GM19351 (cell line): ENCODE results near the gene MAFG.

Experiments used
- ATAC-seq: cut with Tn5 transposase; IDR thresholded peaks from one replicate; pipeline ENCODE4 v1.9.1; 2021; ENCODE audit warnings: mild to moderate bottlenecking, moderate library complexity; ENCODE audit not compliant: unreplicated experiment

Gene MAFG

GRCh38 chr17:81927653-81928543 is at the start of gene MAFG:
Gene MAFG, minus strand, starts transcription at chr17:81927735. Its CDS starts 4,550 bp downstream, at chr17:81923185.
- ATAC-seq = peak; percentile 59

GRCh38 chr17:81976332-81977210 is 49.0 kb upstream of the MAFG start:
- peak; percentile 13 for ATAC-seq

GRCh38 chr17:81973432-81973831 is 45.9 kb upstream of the MAFG start:
- no peak for ATAC-seq

- no peak for ATAC-seq
Observed at GRCh38 chr17:81968850-81969812, 41.6 kb upstream of the MAFG start.

GRCh38 chr17:81968396-81968745 is 40.8 kb upstream of the MAFG start:
- no peak for ATAC-seq

GRCh38 chr17:81967533-81968395 is 40.2 kb upstream of the MAFG start:
- ATAC-seq = no peak

- ATAC-seq = no peak
Observed at GRCh38 chr17:81967244-81967532, 39.7 kb upstream of the MAFG start.

GRCh38 chr17:81966343-81967243 is 39.1 kb upstream of the MAFG start:
- ATAC-seq = no peak

- ATAC-seq = no peak
Observed at GRCh38 chr17:81964081-81964849, 36.7 kb upstream of the MAFG start.

DNA sequence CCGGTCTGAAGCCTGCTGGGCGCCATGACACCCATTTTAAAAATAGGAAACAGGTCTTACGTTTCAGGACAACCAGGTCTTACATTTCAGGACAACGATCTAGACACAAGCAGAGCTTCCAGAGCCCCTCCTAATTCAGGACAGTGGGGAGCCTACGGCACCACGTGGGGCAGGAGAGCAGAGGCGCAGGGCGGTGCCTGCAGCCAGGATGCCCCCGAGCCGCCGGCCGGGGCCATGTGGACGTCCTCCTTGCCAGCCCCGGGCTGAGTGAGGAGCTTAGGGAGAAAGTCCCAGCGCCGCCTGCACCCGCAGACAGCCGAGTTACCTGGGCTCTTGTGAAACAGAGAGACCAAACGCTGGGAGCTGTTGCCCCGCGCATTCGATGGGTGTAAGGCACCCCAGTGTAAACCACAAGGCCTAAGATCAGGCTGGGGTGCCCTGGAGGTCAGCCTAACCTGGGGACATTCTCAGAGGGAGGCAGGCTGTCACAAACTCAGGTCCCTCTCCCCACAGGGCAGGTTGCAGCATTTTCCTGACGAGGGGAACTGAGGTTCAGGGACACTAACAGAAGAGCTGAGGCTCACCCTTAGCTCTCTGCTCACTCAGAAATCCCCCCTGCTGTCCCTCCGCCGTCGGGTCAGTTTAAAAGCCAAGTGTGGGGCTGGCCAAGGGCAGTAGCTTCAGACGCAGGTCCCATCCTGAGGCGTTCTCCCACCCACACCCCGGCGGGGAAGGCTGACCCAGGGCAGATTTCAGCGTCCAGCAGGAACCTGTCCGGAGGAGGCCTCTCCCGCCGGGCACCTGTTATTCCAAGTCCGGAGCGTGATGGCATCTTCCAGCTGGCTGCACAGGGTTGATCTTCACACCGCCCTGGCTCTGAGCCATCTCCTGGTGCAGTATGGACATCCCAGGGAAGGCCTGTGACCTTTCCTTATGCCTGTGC is 35.2 kb upstream of the MAFG start:
- ATAC-seq = no peak

DNA sequence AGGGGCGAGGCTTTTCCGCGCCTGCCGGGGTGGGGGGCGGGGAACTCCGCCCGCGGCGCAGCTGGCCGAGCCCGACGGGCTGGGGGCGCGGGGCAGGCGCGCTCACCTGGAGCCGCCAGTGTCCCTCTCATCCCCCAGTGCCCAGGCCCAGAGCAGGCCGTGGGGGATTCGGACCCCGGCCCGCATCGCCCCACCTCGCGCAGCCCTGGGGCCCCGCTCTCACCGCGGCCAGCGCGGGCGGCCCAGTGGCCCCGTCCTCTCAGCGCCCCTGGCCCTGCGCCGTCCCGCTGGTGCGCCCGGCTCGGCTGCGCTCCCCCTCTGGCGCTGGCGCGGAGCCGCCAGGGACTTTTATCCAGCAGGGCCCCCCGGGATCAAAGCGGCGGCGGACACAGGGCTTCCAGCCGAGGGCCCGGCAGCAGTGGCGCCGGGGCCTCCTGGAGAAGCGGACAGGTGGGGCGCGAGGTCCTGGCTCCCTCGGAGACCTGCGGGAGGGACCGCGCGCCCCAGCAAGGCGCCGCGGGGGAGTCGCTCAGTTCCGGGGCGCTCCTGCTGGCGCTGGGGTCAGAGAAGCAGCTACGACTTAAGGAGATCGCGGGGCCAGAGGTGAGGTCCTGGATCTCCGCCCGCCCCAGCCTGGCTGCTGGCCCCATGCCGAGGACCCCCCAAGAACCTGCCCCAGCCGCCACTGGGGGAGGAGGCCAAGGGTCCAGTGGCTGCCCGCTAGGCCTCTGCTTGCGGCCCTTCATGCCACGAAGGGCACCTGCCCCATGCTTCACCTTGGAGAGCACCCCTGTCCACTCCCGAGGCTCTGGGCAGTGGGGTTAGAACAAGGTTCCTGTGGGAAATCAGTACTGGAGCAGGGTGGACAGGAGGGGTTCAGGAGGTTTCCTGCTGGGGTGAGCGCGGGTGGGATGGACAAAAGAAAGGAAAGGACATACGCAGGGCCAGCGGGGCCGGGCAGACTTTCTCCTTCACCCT is 34.3 kb upstream of the MAFG start:
- no peak for ATAC-seq

DNA sequence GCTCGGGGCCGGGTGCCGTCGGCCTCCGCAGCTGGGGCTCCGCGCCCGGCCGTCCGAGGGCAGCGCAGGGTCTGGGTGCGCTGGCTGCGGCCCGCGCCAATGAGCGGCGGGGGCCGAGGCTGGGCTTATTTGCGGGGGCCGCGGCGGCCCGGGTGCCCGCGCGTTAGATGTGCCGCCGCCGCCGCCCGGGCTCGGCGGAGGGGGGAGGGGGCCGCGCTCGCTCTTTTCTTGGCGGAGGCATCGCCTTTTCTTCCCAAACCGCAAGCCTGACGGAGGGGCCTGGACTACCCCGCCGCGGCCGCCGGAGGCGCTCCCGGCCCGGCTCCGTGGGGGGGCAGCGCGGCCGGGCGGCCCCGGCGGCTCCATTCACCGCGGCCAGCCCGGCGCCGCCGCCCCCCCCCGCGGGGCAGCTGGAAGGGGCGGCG is 33.6 kb upstream of the MAFG start, which contains the start of gene NOTUM:
Gene NOTUM, minus strand, starts transcription at position 101 of the 425 bp plus-strand sequence. CDS start 278 bp downstream, outside the sequence.
- no peak for ATAC-seq

DNA sequence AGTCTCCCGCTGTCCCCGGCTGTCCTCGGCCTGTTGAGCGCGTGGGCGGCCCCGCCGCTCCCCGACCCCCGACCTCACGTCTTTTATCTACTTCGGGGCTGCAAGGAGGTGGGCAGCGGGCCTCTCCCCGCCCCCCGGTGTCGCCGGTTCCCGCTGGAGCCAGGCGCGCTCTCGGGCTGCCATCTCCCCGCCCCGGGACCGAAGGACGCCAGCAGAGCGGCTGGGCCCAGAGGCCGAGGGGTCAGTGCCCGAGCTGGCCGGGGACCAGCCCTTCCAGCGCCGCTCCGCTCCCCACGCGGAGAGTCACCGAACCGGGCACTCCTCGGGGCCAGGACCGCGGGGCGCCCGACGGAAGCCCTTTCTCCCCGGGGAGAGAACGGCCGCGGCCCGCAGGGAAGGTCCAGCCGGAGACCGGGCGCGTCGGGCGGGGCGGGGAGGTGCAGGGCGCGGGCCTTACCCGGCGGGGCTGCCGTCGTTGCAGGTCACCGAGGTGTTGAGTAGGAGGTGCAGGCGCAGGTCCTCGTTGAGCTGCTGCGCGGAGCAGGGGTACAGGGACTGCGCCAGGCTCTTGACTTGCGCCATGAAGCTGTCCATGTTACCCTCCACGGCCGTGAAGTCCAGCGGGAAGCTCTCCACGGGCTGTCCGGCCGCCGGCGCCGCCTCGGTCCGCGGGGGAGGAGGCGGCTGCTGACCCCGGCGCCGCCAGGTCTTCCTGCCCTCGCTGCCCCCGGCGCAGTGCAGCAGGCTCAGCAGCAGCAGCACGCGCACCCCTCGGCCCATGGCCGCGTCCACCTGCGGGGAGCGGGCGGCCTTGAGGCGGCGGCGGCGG is 32.8 kb upstream of the MAFG start:
- no peak for ATAC-seq

- no peak for ATAC-seq
Observed at GRCh38 chr17:81959362-81960129, 32.0 kb upstream of the MAFG start.
